ENCODE data around the gene SLC6A3. TPM values are rescaled to one million over a fixed set of nuclear protein-coding genes. Genes with fewer than 3 reads are reported as not detected.

SLC6A3 gene
- total RNA-seq, 1 experiment from 2014 or later: 0.05 TPM

DNA sequence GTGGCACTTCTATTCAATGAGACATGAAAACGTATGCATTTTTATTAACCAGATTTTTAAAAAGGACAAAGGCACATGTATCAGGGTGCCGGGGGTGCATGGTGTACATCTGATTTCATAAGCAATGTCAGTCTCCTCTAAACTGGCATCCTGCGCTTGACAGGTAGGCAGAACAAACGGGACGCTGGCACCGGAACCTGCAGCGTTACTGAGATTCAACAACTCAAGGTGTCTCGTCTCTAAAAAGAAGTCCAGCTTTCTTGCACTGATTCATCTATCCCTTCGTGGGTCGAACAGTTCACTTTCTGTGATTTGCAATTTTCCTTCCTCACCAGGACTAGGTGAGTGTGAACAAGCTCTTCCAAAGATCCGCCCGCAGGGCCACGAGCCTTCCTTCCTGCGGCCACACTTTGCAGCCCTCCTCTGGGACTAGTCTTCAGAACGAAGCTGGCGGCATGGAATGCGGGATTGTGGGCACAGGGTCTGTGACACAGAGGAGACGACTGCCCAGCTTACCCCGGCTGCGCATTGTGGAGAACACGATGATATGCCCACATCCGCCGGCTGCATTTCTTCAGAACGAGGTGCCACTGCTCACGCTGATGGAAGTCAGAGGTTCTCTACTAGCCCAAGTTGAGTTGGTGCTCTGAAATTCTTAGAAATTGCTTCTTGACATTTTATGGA lies 7.2 kb downstream of the SLC6A3 start:
- in situ Hi-C loops (cut with HindIII; ENCODE audit: low pct_unique_long_range_greater_than_20kb, low sequenced_read_pairs): no loop called here
- Histone ChIP-seq H3K4me1 (ENCODE audit: control insufficient read depth, insufficient read depth, low read length) (peaks cover 6% of the 10 kb centered on the region; the same call in 1 of the 2 replicates), H3K4me3 (ENCODE audit: low read depth in 2 of 2, low read length in 2 of 2) (no peak overlapping the region), H3K36me3 (ENCODE audit: control insufficient read depth, insufficient read depth, low read length) (no peaks in the 10 kb centered on the region), H3K27ac (ENCODE audit: low read length) (no peak overlapping the region), H3K9me3 (ENCODE audit: control insufficient read depth, insufficient read depth, low read depth, low read length) (no peaks in the 10 kb centered on the region), H3K27me3 (ENCODE audit: control insufficient read depth, insufficient read depth, low read length) (peaks cover 4% of the 10 kb centered on the region)
- BruUV-seq (replicated peaks): no TSS peak
- DNase-seq (ENCODE audit: low read depth, low spot score): no peak
- ChIA-PET POLR2A (no interaction called here), CTCF (interaction anchor here (0.6 to 0.7 kb wide), 2 partner anchors 58 to 89 kb away, joined by 3 read pairs; no protein-coding TSS in a partner anchor)
- ATAC-seq: no peak
- intact Hi-C loops (cut with micrococcal nuclease; ENCODE audit: unreplicated experiment): no loop called here
- no peak for TF ChIP-seq POLR2AphosphoS5 (IDR thresholded peaks at IDR 0.05; ENCODE audit: low read depth, low read length)
- TF ChIP-seq, protein P1, sequence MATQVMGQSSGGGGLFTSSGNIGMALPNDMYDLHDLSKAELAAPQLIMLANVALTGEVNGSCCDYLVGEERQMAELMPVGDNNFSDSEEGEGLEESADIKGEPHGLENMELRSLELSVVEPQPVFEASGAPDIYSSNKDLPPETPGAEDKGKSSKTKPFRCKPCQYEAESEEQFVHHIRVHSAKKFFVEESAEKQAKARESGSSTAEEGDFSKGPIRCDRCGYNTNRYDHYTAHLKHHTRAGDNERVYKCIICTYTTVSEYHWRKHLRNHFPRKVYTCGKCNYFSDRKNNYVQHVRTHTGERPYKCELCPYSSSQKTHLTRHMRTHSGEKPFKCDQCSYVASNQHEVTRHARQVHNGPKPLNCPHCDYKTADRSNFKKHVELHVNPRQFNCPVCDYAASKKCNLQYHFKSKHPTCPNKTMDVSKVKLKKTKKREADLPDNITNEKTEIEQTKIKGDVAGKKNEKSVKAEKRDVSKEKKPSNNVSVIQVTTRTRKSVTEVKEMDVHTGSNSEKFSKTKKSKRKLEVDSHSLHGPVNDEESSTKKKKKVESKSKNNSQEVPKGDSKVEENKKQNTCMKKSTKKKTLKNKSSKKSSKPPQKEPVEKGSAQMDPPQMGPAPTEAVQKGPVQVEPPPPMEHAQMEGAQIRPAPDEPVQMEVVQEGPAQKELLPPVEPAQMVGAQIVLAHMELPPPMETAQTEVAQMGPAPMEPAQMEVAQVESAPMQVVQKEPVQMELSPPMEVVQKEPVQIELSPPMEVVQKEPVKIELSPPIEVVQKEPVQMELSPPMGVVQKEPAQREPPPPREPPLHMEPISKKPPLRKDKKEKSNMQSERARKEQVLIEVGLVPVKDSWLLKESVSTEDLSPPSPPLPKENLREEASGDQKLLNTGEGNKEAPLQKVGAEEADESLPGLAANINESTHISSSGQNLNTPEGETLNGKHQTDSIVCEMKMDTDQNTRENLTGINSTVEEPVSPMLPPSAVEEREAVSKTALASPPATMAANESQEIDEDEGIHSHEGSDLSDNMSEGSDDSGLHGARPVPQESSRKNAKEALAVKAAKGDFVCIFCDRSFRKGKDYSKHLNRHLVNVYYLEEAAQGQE (IDR thresholded peaks at IDR 0.05; ENCODE audit: insufficient read depth in 1 of 2, low read depth in 2 of 2, low read length in 1 of 2): no peak
- no peak for TF ChIP-seq TCF7L2 (IDR thresholded peaks at IDR 0.05; ENCODE audit: low read depth, low read length)
- no peak for TF ChIP-seq CTCF (IDR thresholded peaks at IDR 0.05)
- TF ChIP-seq SIN3A (IDR thresholded peaks at IDR 0.05; ENCODE audit: borderline replicate concordance, insufficient read depth, low read depth, low read length): no peak

DNA sequence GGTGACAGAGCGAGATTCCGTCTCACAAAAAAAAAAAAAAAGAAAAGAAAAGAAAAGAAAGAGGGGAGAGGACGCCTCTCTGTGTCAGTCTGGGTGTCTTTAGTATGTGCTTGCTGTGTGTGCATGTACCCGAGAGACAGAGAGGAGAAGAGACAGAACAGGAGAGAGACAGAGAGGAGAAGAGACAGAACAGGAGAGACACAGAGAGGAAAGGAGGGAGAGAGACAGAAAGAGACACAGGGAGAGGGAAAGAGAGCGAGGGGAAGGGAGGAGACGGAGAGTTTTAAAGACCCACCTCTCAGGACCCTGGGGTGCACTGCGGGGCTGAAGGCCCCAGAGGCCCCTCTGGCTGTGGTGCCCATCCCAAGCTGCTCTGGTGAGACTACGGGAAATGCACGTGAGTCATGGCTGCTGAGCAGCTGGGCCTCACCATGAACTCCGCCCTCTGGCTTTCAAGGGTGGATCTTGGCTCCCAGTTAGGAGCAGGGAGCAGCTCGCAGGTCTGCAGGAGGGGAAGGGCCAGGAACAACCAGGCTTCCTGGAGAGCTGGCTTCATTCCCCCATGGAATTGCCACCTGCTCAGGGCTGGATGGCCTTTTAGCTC lies 7.9 kb downstream of the SLC6A3 start:
- peak; percentile 78 for ATAC-seq
- TF ChIP-seq POLR2AphosphoS5 (IDR thresholded peaks at IDR 0.05; ENCODE audit: low read depth, low read length): no peak
- TF ChIP-seq, protein P1 (IDR thresholded peaks at IDR 0.05; ENCODE audit: insufficient read depth in 1 of 2, low read depth in 2 of 2, low read length in 1 of 2): no peak
- TF ChIP-seq TCF7L2 (IDR thresholded peaks at IDR 0.05; ENCODE audit: low read depth, low read length): no peak
- no peak for TF ChIP-seq SIN3A (IDR thresholded peaks at IDR 0.05; ENCODE audit: borderline replicate concordance, insufficient read depth, low read depth, low read length)
- no peak for TF ChIP-seq CTCF (IDR thresholded peaks at IDR 0.05)
- BruUV-seq (replicated peaks): no TSS peak
- ChIA-PET CTCF (interaction anchor here (0.6 to 0.7 kb wide), 2 partner anchors 57 to 89 kb away, joined by 3 read pairs; no protein-coding TSS in a partner anchor), POLR2A (no interaction called here)
- Histone ChIP-seq H3K4me1 (ENCODE audit: control insufficient read depth, insufficient read depth, low read length) (peaks cover 6% of the 10 kb centered on the region; the same call in 1 of the 2 replicates), H3K4me3 (ENCODE audit: low read depth in 2 of 2, low read length in 2 of 2) (no peak overlapping the region), H3K27ac (ENCODE audit: low read length) (no peak overlapping the region), H3K36me3 (ENCODE audit: control insufficient read depth, insufficient read depth, low read length) (no peaks in the 10 kb centered on the region), H3K27me3 (ENCODE audit: control insufficient read depth, insufficient read depth, low read length) (peaks cover 3% of the 10 kb centered on the region), H3K9me3 (ENCODE audit: control insufficient read depth, insufficient read depth, low read depth, low read length) (no peaks in the 10 kb centered on the region)
- intact Hi-C loops (cut with micrococcal nuclease; ENCODE audit: unreplicated experiment) (no loop called here), in situ Hi-C loops (cut with HindIII; ENCODE audit: low pct_unique_long_range_greater_than_20kb, low sequenced_read_pairs) (no loop called here)
- DNase-seq (ENCODE audit: low read depth, low spot score): no peak

Data from Panc1 (cell line).